ENCODE results near the gene SLC24A1. TPM values are rescaled to one million over a fixed set of nuclear protein-coding genes. Genes with fewer than 3 reads are reported as not detected.

Gene SLC24A1
- total RNA-seq, 2 experiments from 2014 or later: 2.2 to 2.3 TPM

- TF ChIP-seq CTCF (IDR thresholded peaks at IDR 0.05): no peak
- H3K36me3 Mint-ChIP-seq (ENCODE audit: low read depth): peaks cover 54% of the 10 kb centered on the region
- no peak overlapping the region for H3K27ac ChIP-seq (ENCODE audit: low read depth in 1 of 2, low read length in 2 of 2)
- peaks cover 50% of the 10 kb centered on the region for H3K36me3 ChIP-seq (ENCODE audit: insufficient read depth, low read length)
- no peaks in the 10 kb centered on the region for H3K27me3 Mint-ChIP-seq
- no peaks in the 10 kb centered on the region for H3K9me3 ChIP-seq (ENCODE audit: control insufficient read depth in 1 of 2, insufficient read depth in 1 of 2, low read length in 2 of 2)
- no peak overlapping the region for H3K4me3 Mint-ChIP-seq
- no peaks in the 10 kb centered on the region for H3K27me3 ChIP-seq (ENCODE audit: control insufficient read depth in 1 of 2, insufficient read depth in 2 of 2, low read length in 2 of 2)
- ATAC-seq (ENCODE audit: poor library complexity) (no peak), DNase-seq (no peak)
- H3K9me3 Mint-ChIP-seq: no peaks in the 10 kb centered on the region
- H3K4me1 ChIP-seq (ENCODE audit: insufficient read depth, low read length): peaks cover 4% of the 10 kb centered on the region
- H3K4me3 ChIP-seq (ENCODE audit: low read length): no peak overlapping the region
- H3K4me1 Mint-ChIP-seq (ENCODE audit: low read depth): peaks cover under 1% of the 10 kb centered on the region
- CTCF ChIA-PET: interaction anchor here (0.6 kb wide), 1 partner anchor 632 kb away, joined by 3 read pairs; no protein-coding TSS in a partner anchor
- POLR2A ChIA-PET: no interaction called here
- intact Hi-C loops (cut with DNase I, micrococcal nuclease): no loop called here
- no peak overlapping the region for H3K27ac Mint-ChIP-seq
Observed at GRCh38 chr15:65655457-65655856, 33.7 kb downstream of the SLC24A1 start.

GRCh38 chr15:65659502-65660052, 37.8 kb downstream of the SLC24A1 start:
- CTCF ChIA-PET: interaction anchor here (0.8 to 1.1 kb wide), 2 partner anchors 22 to 89 kb away, joined by 3 read pairs; no protein-coding TSS in a partner anchor
- no peak for DNase-seq
- no peak overlapping the region for H3K4me3 Mint-ChIP-seq
- intact Hi-C loops (cut with DNase I, micrococcal nuclease): no loop called here
- H3K4me3 ChIP-seq (ENCODE audit: low read length): no peak overlapping the region
- H3K36me3 Mint-ChIP-seq (ENCODE audit: low read depth): peaks cover 69% of the 10 kb centered on the region
- TF ChIP-seq CTCF (IDR thresholded peaks at IDR 0.05): no peak
- H3K36me3 ChIP-seq (ENCODE audit: insufficient read depth, low read length): peaks cover 65% of the 10 kb centered on the region
- H3K27me3 ChIP-seq (ENCODE audit: control insufficient read depth in 1 of 2, insufficient read depth in 2 of 2, low read length in 2 of 2): no peaks in the 10 kb centered on the region
- H3K9me3 ChIP-seq (ENCODE audit: control insufficient read depth in 1 of 2, insufficient read depth in 1 of 2, low read length in 2 of 2): no peaks in the 10 kb centered on the region
- no peaks in the 10 kb centered on the region for H3K4me1 Mint-ChIP-seq (ENCODE audit: low read depth)
- ATAC-seq (ENCODE audit: poor library complexity): no peak
- POLR2A ChIA-PET: no interaction called here
- H3K27ac Mint-ChIP-seq: no peak overlapping the region
- no peaks in the 10 kb centered on the region for H3K27me3 Mint-ChIP-seq
- no peak overlapping the region for H3K27ac ChIP-seq (ENCODE audit: low read depth in 1 of 2, low read length in 2 of 2)
- H3K4me1 ChIP-seq (ENCODE audit: insufficient read depth, low read length): no peaks in the 10 kb centered on the region
- no peaks in the 10 kb centered on the region for H3K9me3 Mint-ChIP-seq

GRCh38 chr15:65660927-65661326, 39.2 kb downstream of the SLC24A1 start:
- Mint-ChIP-seq H3K4me3 (no peak overlapping the region), H3K36me3 (ENCODE audit: low read depth) (peaks cover 71% of the 10 kb centered on the region), H3K27me3 (no peaks in the 10 kb centered on the region), H3K9me3 (no peaks in the 10 kb centered on the region), H3K27ac (no peak overlapping the region), H3K4me1 (ENCODE audit: low read depth) (no peaks in the 10 kb centered on the region)
- Histone ChIP-seq H3K4me1 (ENCODE audit: insufficient read depth, low read length) (no peaks in the 10 kb centered on the region), H3K4me3 (ENCODE audit: low read length) (no peak overlapping the region), H3K36me3 (ENCODE audit: insufficient read depth, low read length) (peaks cover 68% of the 10 kb centered on the region), H3K9me3 (ENCODE audit: control insufficient read depth in 1 of 2, insufficient read depth in 1 of 2, low read length in 2 of 2) (no peaks in the 10 kb centered on the region), H3K27ac (ENCODE audit: low read depth in 1 of 2, low read length in 2 of 2) (no peak overlapping the region), H3K27me3 (ENCODE audit: control insufficient read depth in 1 of 2, insufficient read depth in 2 of 2, low read length in 2 of 2) (no peaks in the 10 kb centered on the region)
- ChIA-PET POLR2A (interaction anchor here (0.6 kb wide), 1 partner anchor 129 kb away, joined by 4 read pairs; no protein-coding TSS in a partner anchor), CTCF (no interaction called here)
- intact Hi-C loops (cut with DNase I, micrococcal nuclease): no loop called here
- ATAC-seq (ENCODE audit: poor library complexity) (no peak), DNase-seq (no peak)
- no peak for TF ChIP-seq CTCF (IDR thresholded peaks at IDR 0.05)
